ENCODE measurements around the gene PDS5A. TPM values are rescaled to one million over a fixed set of nuclear protein-coding genes. Genes with fewer than 3 reads are reported as not detected.
A peak's percentile ranks its signal among the peaks of the same experiment; 100 is the strongest.
"Not testable (repeated sequence)": the region's sequence is repeated elsewhere in the genome, so short reads cannot be mapped to it uniquely, and the experiment has no call there.

PDS5A gene
- total RNA-seq, 2 donors from 2014 or later: 102 to 109 TPM

- Mint-ChIP-seq H3K27ac (no peak overlapping the region), H3K4me1 (peaks cover 2% of the 10 kb centered on the region), H3K36me3 (ENCODE audit: low read depth) (peaks cover 2% of the 10 kb centered on the region), H3K27me3 (no peaks in the 10 kb centered on the region), H3K4me3 (no peak overlapping the region)
- no peaks in the 10 kb centered on the region for H3K9me3 ChIP-seq (ENCODE audit: control insufficient read depth, low read length, poor library complexity, severe bottlenecking)
- DNase-seq: no peak
- no peak for ATAC-seq
These were observed 151.9 kb downstream of the PDS5A start for GRCh38 chr4:39825741-39826231.

- no peak for ATAC-seq
- Mint-ChIP-seq H3K27ac (no peak overlapping the region), H3K4me3 (no peak overlapping the region), H3K36me3 (ENCODE audit: low read depth) (peaks cover 2% of the 10 kb centered on the region), H3K4me1 (peaks cover 2% of the 10 kb centered on the region), H3K27me3 (no peaks in the 10 kb centered on the region)
- H3K9me3 ChIP-seq (ENCODE audit: control insufficient read depth, low read length, poor library complexity, severe bottlenecking): no peaks in the 10 kb centered on the region
- no peak for DNase-seq
These were observed 152.6 kb downstream of the PDS5A start for GRCh38 chr4:39825090-39825489.

DNA sequence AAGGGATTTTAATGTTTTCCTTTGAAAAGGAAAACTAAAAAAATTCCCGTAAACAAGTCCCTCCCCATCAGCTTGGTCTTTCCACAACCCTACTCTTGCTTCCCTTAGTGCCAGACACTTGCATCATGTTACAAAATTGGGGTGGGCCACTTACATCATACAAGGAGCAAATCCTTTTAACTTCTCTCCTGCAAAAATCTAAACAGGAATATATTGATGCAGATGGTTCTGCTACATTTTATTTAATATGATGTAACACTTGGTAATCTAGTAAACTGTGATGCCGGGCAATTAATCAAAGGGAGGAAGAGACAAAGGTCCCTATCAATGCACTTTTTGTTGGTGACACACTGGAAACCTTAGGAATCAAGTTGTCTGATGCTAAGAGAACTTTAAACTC lies 154.5 kb downstream of the PDS5A start:
- H3K4me1 Mint-ChIP-seq: peaks cover 2% of the 10 kb centered on the region
- no peak for DNase-seq
- H3K4me3 Mint-ChIP-seq: no peak overlapping the region
- no peaks in the 10 kb centered on the region for H3K27me3 Mint-ChIP-seq
- H3K9me3 ChIP-seq (ENCODE audit: control insufficient read depth, low read length, poor library complexity, severe bottlenecking): no peaks in the 10 kb centered on the region
- H3K27ac Mint-ChIP-seq: no peak overlapping the region
- H3K36me3 Mint-ChIP-seq (ENCODE audit: low read depth): no peaks in the 10 kb centered on the region
- no peak for ATAC-seq

GRCh38 chr4:39822662-39823061 lies 155.0 kb downstream of the PDS5A start:
- Mint-ChIP-seq H3K4me1 (peaks cover 2% of the 10 kb centered on the region), H3K4me3 (no peak overlapping the region), H3K27ac (no peak overlapping the region), H3K36me3 (ENCODE audit: low read depth) (no peaks in the 10 kb centered on the region), H3K27me3 (no peaks in the 10 kb centered on the region)
- no peaks in the 10 kb centered on the region for H3K9me3 ChIP-seq (ENCODE audit: control insufficient read depth, low read length, poor library complexity, severe bottlenecking)
- no peak for ATAC-seq
- DNase-seq: no peak

GRCh38 chr4:39821951-39822350 lies 155.8 kb downstream of the PDS5A start:
- Mint-ChIP-seq H3K27ac (no peak overlapping the region), H3K27me3 (no peaks in the 10 kb centered on the region), H3K4me3 (no peak overlapping the region), H3K36me3 (ENCODE audit: low read depth) (no peaks in the 10 kb centered on the region), H3K4me1 (peaks cover 2% of the 10 kb centered on the region)
- no peak for ATAC-seq
- no peak for DNase-seq
- no peaks in the 10 kb centered on the region for H3K9me3 ChIP-seq (ENCODE audit: control insufficient read depth, low read length, poor library complexity, severe bottlenecking)

DNA sequence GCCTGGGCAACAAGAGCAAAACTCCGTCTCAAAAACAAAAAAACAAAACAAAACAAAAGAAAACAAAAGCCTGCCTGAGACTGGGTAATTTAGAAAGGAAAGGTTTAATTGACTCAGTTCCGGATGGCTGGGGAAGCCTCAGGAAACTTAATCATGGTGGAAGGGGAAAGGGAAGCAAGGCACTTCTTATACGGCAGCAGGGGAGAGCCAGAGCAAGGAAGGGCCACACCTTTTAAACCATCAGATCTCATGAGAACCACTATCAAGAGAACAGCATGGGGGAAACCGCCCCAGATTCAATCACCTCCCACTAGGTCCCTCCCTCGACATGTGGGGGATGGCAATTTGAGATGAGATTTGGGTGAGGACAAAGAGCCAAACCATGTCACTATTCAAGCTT lies 157.5 kb downstream of the PDS5A start:
- H3K27me3 Mint-ChIP-seq: no peaks in the 10 kb centered on the region
- H3K36me3 Mint-ChIP-seq (ENCODE audit: low read depth): no peaks in the 10 kb centered on the region
- H3K9me3 ChIP-seq (ENCODE audit: control insufficient read depth, low read length, poor library complexity, severe bottlenecking): no peaks in the 10 kb centered on the region
- H3K27ac Mint-ChIP-seq: no peak overlapping the region
- no peak for DNase-seq
- H3K4me3 Mint-ChIP-seq: peak overlapping the region; percentile 25
- no peak for ATAC-seq
- H3K4me1 Mint-ChIP-seq: no peaks in the 10 kb centered on the region

GRCh38 chr4:39818646-39819045 lies 159.1 kb downstream of the PDS5A start:
- no peaks in the 10 kb centered on the region for H3K36me3 Mint-ChIP-seq (ENCODE audit: low read depth)

DNA sequence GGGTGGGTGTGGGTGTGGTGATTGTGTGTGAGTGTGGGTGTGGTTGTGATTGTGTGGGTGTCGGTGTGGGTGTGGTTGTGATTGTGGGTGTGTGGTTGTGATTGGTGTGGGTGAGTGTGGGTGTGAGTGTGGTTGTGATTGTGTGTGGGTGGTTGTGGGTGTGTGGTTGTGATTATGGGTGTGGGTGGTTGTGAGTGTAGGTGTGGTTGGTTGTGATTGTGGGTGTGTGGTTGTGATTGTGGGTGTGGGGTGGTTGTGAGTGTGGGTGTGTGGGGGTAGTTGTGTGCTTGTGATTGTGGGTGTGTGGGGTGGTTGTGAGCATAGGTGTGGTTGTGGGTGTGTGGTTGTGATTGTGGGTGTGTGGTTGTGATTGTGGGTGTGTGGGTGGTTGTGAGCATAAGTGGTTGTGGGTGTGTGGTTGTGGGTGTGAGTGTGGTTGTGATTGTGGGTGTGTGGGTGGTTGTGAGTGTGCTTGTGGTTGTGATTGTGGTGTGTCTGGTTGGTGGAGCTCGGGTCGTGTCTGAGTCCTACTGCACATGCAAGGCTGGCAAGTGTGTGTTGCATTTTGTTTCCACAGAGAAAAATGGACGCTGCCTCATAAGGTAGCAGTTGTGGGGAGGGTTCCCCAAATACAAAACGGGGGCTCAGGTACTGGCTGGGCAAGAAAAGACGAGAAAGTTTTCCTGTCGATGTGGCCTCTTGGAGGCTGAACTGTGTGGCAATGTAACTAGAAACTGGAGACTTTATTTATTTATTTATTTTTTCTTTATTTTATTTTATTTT lies 163.1 kb downstream of the PDS5A start:
- H3K36me3 Mint-ChIP-seq (ENCODE audit: low read depth): no peaks in the 10 kb centered on the region
- peak overlapping the region; percentile 19 for H3K4me3 Mint-ChIP-seq
- DNase-seq: no peak
- H3K9me3 ChIP-seq (ENCODE audit: control insufficient read depth, low read length, poor library complexity, severe bottlenecking): no peaks in the 10 kb centered on the region
- H3K27ac Mint-ChIP-seq: peak overlapping the region; percentile 68
- H3K27me3 Mint-ChIP-seq: no peaks in the 10 kb centered on the region
- H3K4me1 Mint-ChIP-seq: peaks cover 3% of the 10 kb centered on the region
- ATAC-seq: peak; percentile 48

More at GRCh38 chr4:39818646-39819045, 159.1 kb downstream of the PDS5A start:
- Mint-ChIP-seq H3K27me3 (no peaks in the 10 kb centered on the region), H3K4me3 (no peak overlapping the region), H3K4me1 (no peaks in the 10 kb centered on the region), H3K27ac (no peak overlapping the region)
- no peak for DNase-seq
- ATAC-seq: no peak
- H3K9me3 ChIP-seq (ENCODE audit: control insufficient read depth, low read length, poor library complexity, severe bottlenecking): no peaks in the 10 kb centered on the region

GRCh38 chr4:39813761-39814160 lies 163.9 kb downstream of the PDS5A start:
- not testable (repeated sequence) for ATAC-seq

GRCh38 chr4:39813033-39813432 lies 164.7 kb downstream of the PDS5A start:
- not testable (repeated sequence) for H3K27me3 Mint-ChIP-seq; H3K27ac Mint-ChIP-seq; ATAC-seq; H3K9me3 ChIP-seq (ENCODE audit: control insufficient read depth, low read length, poor library complexity, severe bottlenecking); H3K36me3 Mint-ChIP-seq (ENCODE audit: low read depth); H3K4me1 Mint-ChIP-seq; H3K4me3 Mint-ChIP-seq; DNase-seq

More at GRCh38 chr4:39813761-39814160, 163.9 kb downstream of the PDS5A start:
- not testable (repeated sequence) for H3K27ac Mint-ChIP-seq; H3K36me3 Mint-ChIP-seq (ENCODE audit: low read depth); H3K9me3 ChIP-seq (ENCODE audit: control insufficient read depth, low read length, poor library complexity, severe bottlenecking); H3K4me3 Mint-ChIP-seq; H3K27me3 Mint-ChIP-seq; DNase-seq; H3K4me1 Mint-ChIP-seq

- Mint-ChIP-seq H3K4me1 (peaks cover 3% of the 10 kb centered on the region), H3K4me3 (peak overlapping the region; percentile 52), H3K27me3 (no peaks in the 10 kb centered on the region), H3K36me3 (ENCODE audit: low read depth) (no peaks in the 10 kb centered on the region), H3K27ac (peak overlapping the region; percentile 53)
- DNase-seq: no peak
- no peaks in the 10 kb centered on the region for H3K9me3 ChIP-seq (ENCODE audit: control insufficient read depth, low read length, poor library complexity, severe bottlenecking)
- ATAC-seq: no peak
These were observed 165.2 kb downstream of the PDS5A start for GRCh38 chr4:39812500-39812899.

- ATAC-seq: no peak
- H3K4me1 Mint-ChIP-seq: peaks cover 3% of the 10 kb centered on the region
- DNase-seq: no peak
- H3K27me3 Mint-ChIP-seq: no peaks in the 10 kb centered on the region
- H3K4me3 Mint-ChIP-seq: no peak overlapping the region
- H3K27ac Mint-ChIP-seq: no peak overlapping the region
- no peaks in the 10 kb centered on the region for H3K9me3 ChIP-seq (ENCODE audit: control insufficient read depth, low read length, poor library complexity, severe bottlenecking)
- H3K36me3 Mint-ChIP-seq (ENCODE audit: low read depth): no peaks in the 10 kb centered on the region
These were observed 169.4 kb downstream of the PDS5A start for GRCh38 chr4:39808231-39808749.

- peaks cover 5% of the 10 kb centered on the region for H3K27me3 Mint-ChIP-seq
- no peak overlapping the region for H3K27ac Mint-ChIP-seq
- DNase-seq (no peak), ATAC-seq (no peak)
- no peaks in the 10 kb centered on the region for H3K36me3 Mint-ChIP-seq (ENCODE audit: low read depth)
- H3K4me1 Mint-ChIP-seq: peaks cover 8% of the 10 kb centered on the region
- H3K4me3 Mint-ChIP-seq: no peak overlapping the region
- H3K9me3 ChIP-seq (ENCODE audit: control insufficient read depth, low read length, poor library complexity, severe bottlenecking): no peaks in the 10 kb centered on the region
These were observed 175.7 kb downstream of the PDS5A start for GRCh38 chr4:39802005-39802404.

- ATAC-seq; H3K4me3 Mint-ChIP-seq; DNase-seq; H3K27ac Mint-ChIP-seq; H3K4me1 Mint-ChIP-seq; H3K27me3 Mint-ChIP-seq; H3K36me3 Mint-ChIP-seq (ENCODE audit: low read depth); H3K9me3 ChIP-seq (ENCODE audit: control insufficient read depth, low read length, poor library complexity, severe bottlenecking): not testable (repeated sequence)
These were observed 184.7 kb downstream of the PDS5A start for GRCh38 chr4:39792976-39793375.

All from T-helper 17 cell (primary cell).